GM06990 (cell line): ENCODE results near the gene SYNE1.

Experiments
- DNase-seq: peaks from one replicate; pipeline ENCODE4 v3.0.0-alpha.2; 2011; ENCODE audit not compliant: insufficient read length; ENCODE audit errors: extremely low read depth
- H3K27me3 ChIP-seq: replicated peaks from 2 replicates; pipeline ENCODE4 v1.6.0; 2011; ENCODE audit warnings: low read length; ENCODE audit not compliant: control insufficient read depth, insufficient read depth
- H3K36me3 ChIP-seq: 2 replicates; pipeline ENCODE4 v1.5.1; 2011; ENCODE audit warnings: low read length; ENCODE audit not compliant: control insufficient read depth, insufficient read depth
- H3K4me3 ChIP-seq: replicated peaks from 2 replicates; pipeline ENCODE4 v1.5.1; 2011; ENCODE audit warnings: low read depth, mild to moderate bottlenecking, control low read depth, low read length
- CTCF ChIP-seq: IDR thresholded peaks from 2 replicates; pipeline ENCODE4 v1.5.1; 2011; ENCODE audit warnings: low read length, control low read depth, mild to moderate bottlenecking, inconsistent platforms; ENCODE audit not compliant: insufficient read depth, poor library complexity, severe bottlenecking

SYNE1 gene

DNA sequence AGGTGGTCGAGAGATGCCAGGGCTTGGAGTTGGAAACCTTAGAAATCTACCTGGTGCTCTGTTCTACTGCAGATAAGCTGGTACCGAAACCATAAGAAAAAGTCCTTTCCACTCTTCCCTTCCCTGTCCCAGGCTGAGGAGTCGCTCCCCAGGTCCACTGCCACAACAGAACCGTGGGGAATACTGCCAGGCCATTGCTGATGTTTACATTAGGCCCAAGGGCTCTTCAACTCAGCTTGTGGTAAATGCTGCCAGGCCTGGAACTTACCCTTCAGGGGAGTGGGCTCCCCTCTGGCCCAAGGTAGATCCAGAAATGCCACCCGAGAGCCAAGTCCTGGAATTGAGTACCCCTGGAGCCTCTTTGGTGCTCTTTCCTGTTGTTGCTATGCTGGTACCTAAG, 441.3 kb downstream of the SYNE1 start:
- peaks cover 4% of the 10 kb centered on the region for H3K36me3 ChIP-seq
- no peaks in the 10 kb centered on the region for H3K27me3 ChIP-seq
- no peak for TF ChIP-seq CTCF
- no peak overlapping the region for H3K4me3 ChIP-seq
- no peak for DNase-seq

GRCh38 chr6:152189736-152190135, 447.4 kb downstream of the SYNE1 start:
- DNase-seq: no peak
- Histone ChIP-seq H3K4me3 (no peak overlapping the region), H3K27me3 (no peaks in the 10 kb centered on the region), H3K36me3 (no peaks in the 10 kb centered on the region)
- no peak for TF ChIP-seq CTCF

DNA sequence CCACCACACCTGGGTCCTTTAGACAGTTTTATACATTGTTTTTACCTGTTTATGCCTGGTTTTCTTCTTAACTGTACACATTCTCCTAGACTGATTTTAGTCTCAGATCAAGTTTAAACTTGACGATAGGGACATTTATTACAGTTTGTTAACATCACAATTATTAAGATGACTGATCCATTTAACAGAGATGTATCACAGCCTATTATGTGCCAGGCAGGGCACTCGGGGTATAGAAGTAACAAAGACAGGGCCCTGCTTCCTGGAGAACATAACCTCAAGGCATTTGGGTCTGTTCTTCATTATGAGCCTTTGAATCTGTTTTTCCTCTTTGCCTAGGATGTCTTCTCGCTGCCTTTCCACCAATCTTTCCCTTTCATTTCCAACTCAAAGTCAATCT, 449.2 kb downstream of the SYNE1 start:
- Histone ChIP-seq H3K36me3 (no peaks in the 10 kb centered on the region), H3K27me3 (no peaks in the 10 kb centered on the region), H3K4me3 (no peak overlapping the region)
- no peak for TF ChIP-seq CTCF
- DNase-seq: no peak

- no peak for TF ChIP-seq CTCF
- no peak overlapping the region for H3K4me3 ChIP-seq
- no peaks in the 10 kb centered on the region for H3K27me3 ChIP-seq
- no peak for DNase-seq
- H3K36me3 ChIP-seq: no peaks in the 10 kb centered on the region
Measured at GRCh38 chr6:152186840-152187239, 450.3 kb downstream of the SYNE1 start.

DNA sequence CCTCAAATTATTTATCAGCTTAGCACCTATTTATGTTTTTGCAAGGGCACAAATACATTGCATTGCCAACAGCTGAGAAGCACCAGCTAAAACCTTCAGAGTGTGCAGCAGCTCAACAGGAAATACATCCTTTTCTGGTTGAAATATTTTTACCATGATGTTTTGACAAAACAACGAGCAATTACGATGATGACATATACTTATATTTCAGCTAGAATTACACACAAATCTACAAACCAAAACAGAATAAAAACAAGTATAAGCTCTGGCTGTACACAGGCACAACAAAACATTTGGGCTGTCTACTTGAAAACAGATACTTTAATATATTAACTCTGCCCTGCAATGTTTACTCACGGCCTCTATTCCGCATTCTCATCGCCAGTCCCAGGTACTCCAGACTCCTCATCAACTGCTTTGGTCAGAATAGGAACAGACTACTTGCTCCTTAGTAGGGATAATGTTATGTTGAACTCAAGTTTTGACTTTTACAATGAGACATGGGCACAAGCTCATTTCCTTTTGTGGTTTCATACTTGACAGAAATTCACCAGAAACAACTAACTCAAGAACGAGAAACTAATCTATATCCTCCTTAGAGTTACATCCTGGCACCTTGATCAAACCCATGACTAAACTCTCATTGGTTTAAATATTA, 452.1 kb downstream of the SYNE1 start:
- DNase-seq: peak; percentile 25
- H3K36me3 ChIP-seq: no peaks in the 10 kb centered on the region
- no peaks in the 10 kb centered on the region for H3K27me3 ChIP-seq
- no peak for TF ChIP-seq CTCF
- H3K4me3 ChIP-seq: peak overlapping the region; percentile 0; the same call in 1 of the 2 replicates

DNA sequence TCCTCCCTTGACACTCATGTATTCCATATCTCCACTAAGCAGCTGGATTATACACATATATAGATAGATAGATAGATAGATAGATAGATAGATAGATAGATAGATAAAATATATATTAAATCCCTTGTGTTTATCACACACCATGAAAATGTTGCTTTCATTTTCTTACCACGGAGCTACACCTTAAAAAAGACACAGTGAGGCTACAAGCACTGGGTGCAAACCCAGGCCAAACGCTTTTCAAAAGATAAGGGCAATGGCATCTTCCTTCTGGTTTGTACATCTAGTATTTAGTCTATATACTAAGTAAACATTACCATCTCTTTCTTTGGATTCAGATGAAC, 452.6 kb downstream of the SYNE1 start:
- Histone ChIP-seq H3K36me3 (no peaks in the 10 kb centered on the region), H3K27me3 (no peaks in the 10 kb centered on the region), H3K4me3 (peak overlapping the region; percentile 0; the same call in 1 of the 2 replicates)
- DNase-seq: no peak
- TF ChIP-seq CTCF: no peak
